Activated CD4-positive, alpha-beta T cell treated with anti-CD3 and anti-CD28 coated beads, Interleukin-2, amount 50 U/mL, for 4 hours (primary cell): ENCODE data around the gene SAMD11.
"Not testable (repeated sequence)": the region's sequence is repeated elsewhere in the genome, so short reads cannot be mapped to it uniquely, and the experiment has no call there.

Experiments
- DNase-seq, 2 experiments: peaks; one replicate each; pipeline ENCODE4 v3.0.0-alpha.2; 2020

Gene SAMD11

GRCh38 chr1:946811-947210 is 23.1 kb downstream of the SAMD11 start:
- not testable (repeated sequence) for DNase-seq

DNA sequence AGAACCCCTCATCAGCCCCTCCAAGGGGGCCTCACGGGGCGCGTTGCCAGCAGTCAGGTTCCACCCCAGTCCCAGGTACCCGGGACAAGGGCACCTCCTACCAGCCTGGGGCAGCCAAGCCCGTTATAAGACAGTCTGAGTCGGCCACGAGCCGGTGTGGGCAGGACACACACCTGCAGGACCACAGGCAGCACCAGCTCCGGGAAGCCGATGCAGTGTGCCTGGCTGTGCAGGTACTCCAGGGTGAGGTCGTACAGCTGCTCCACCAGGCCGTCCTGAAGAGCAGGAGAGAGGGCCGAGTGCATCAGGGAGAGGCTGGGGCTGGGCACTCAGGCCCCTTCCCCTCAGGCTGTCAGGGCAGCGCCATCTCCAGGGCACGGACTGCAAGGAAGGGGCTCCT is 24.2 kb downstream of the SAMD11 start:
- no peak for DNase-seq

- no peak for DNase-seq
These were observed 26.5 kb downstream of the SAMD11 start for GRCh38 chr1:950268-950667.

DNA sequence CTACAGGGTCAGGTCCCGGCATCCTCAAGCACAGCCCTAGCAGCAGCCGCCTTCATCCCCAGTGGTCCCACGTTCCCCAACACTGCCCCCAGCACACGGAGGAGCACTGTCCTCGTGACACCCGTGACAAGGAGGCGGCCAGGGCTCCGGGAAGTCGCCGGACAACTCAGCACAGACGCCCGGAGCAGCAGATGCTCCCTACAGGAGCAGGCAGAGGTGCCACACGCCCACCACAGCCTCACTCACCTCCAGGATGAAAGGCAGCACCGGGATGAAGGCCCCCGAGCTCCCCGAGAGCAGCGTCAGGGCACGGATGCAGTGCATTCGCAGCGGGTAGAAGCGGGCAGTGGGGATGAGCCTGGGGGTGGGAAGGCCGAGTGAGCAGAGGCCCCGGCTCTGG is 27.2 kb downstream of the SAMD11 start:
- DNase-seq: no peak

GRCh38 chr1:951364-951763 is 27.6 kb downstream of the SAMD11 start:
- DNase-seq: no peak

DNA sequence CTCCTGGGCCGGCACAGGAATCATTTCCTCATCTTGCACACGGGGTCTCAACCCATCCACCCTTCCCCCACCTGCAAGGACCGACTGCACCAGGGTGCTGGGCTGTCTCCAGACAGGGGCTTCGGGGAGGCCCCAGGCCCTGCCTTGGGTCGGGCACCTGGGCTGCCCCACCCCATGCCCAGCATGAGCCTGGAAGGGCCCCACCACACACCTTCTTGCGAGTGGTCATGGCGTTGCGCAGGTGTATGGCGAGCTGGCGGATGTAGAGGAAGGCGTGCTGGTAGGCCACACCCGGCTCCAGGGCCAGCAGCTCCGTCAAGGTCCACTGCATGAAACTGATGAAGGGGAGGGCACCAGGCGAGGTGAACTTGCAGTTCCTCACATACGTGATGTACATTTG is 28.5 kb downstream of the SAMD11 start:
- DNase-seq: no peak

DNA sequence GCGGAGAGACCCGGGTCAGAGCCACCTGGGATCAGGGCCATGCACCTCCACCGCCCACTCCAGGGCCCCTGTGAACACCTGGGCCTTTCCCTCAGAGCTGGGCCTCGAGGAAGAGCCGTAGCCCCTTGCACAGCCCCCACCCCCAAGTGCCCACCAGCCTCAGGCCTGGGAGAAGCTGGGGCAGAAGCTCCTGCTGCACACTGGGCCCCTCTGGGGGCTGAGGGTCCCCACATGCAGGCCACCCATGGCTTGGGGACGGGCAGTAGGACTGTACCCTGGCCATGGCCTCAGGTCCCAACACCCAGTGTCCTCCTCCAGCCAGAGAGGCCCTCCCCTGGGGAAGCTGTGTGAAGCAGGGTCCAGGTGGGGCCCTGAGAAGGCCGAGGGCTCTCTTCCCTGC is 28.9 kb downstream of the SAMD11 start:
- DNase-seq: no peak

DNA sequence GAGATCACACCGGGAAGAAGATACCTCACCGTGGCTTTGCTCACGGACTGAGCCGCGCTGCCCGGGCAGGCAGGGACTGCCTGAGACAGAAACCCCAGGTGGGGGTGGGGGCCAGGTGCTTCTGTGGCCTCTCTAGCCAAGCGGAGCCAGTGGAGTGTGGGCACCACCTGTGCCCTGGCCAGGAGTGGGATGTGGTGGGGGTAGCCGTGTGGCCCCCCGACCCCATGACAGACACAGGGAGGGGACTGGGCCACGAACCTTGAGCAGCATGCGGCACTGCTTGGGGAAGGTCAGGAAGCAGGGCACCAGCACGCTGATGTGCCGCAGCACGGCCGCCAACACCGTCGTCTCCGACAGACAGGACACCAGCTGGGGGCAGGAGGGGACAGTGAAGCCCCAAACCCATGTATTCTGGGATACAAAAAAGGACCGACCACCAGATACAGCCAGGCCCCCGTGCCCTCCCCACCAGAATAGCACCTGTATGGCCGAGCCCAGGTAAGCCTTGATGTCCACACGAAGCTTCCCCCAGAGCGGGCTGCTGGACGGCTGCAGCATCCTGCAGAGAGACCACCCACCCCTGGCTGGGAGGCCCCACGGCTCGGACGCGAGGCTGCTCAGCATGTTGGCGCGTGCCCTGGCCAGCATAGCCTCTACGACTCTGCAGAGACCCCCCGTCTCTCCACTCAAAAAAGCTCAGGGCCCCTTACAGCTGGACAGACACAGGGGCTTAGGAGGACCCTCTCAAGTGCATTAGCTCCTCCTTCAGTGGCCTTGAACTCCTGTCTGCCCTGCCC is 30.0 kb downstream of the SAMD11 start:
- no peak for DNase-seq

DNA sequence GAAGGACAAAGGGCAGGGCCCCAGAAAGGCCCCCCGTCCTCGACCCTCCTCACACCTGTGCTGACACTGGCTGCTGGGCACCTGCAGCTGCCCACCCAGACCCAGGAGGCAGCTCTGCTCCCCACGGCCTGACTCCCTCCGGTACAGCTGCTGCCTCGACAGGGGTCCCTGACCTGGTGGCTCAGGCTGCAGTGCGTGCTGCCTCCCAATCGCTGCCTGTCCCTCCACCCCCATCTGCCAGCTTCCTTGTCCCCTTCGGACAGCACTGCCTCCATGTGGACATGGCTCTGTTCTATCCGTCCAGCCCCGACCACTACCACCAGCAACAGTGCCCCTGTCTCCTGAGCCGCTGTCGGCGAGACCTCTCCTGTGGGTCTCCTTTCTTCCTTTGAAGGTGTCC is 31.2 kb downstream of the SAMD11 start:
- no peak for DNase-seq

GRCh38 chr1:955474-955873 is 31.8 kb downstream of the SAMD11 start:
- DNase-seq: no peak

- DNase-seq: no peak
These were observed 32.9 kb downstream of the SAMD11 start for GRCh38 chr1:956636-957035.

- peak; percentile 94 to 97 for DNase-seq
These were observed 35.4 kb downstream of the SAMD11 start, which contains the start of gene NOC2L for GRCh38 chr1:958823-959730. Gene NOC2L (minus strand): TSS chr1:959256. CDS start chr1:959240, 16 bp downstream.

DNA sequence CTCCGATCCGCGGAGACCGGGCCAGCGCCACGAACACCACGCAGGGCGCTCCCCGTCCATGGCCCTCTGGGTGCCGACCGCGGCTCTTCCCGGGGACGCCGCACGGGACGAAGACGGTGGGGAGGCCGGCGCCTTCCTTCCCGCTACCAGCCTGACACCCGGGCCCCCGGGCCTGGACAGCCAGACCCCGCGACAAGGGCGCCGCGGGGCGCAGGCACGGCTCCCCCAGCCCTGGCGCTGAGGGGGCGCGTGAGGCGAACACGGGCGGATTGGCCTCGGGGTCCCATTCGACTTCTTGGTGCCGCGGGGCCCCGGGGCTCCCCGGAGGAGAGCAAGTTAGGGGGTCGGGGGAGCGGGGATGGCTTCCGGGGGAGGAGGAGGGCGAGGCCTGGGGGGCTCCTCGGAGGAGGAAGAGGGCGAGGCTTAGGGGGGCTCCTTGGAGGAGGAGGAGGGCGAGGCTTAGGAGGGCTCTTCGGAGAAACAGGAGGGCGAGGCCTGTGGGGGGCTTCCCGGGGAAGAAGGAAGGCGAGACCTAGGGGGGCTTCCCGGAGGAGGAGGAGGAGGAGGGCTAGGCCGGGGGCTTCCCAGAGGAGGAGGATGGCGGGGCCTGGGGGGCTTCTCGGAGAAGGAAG is 36.1 kb downstream of the SAMD11 start:
- no peak for DNase-seq

GRCh38 chr1:960363-961131 is 36.8 kb downstream of the SAMD11 start, which contains the start of gene KLHL17:
Gene KLHL17 (plus strand): TSS chr1:960584. CDS start chr1:960694, 110 bp downstream.
- peak; percentile 72 to 75 for DNase-seq

- no peak for DNase-seq
These were observed 37.5 kb downstream of the SAMD11 start for GRCh38 chr1:961132-961669.

GRCh38 chr1:962381-963300 is 38.9 kb downstream of the SAMD11 start:
- DNase-seq: no peak

- DNase-seq: no peak
These were observed 39.6 kb downstream of the SAMD11 start for GRCh38 chr1:963301-963651.

DNA sequence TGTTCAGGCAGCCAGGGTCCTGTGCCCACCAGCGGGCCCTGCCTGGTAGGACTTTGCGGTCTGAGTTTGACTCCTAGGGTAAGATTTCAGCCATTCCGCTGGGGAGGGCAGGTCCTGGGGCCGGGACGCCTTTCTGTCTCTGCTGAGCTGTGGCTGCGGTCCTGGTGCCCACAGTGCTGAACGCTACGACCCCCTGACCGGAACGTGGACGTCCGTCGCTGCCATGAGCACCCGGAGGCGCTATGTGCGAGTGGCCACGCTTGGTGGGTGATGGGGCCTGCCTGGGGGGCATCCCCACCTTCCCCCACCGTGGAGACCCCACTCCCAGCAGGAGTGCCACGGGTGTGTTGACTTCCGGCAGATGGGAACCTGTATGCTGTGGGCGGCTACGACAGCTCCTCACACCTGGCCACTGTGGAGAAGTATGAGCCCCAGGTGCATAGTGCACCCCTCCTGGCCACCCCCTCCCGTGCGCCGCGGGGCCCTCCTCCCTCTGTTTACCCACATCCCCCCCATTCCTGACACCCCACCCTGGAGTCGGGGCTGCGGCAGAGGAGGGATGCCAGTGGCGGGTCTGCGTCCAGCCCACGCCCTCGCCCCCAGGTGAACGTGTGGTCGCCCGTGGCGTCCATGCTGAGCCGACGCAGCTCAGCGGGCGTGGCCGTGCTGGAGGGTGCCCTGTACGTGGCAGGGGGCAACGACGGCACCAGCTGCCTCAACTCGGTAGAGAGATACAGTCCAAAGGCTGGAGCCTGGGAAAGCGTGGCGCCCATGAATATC is 40.2 kb downstream of the SAMD11 start:
- DNase-seq: no peak

GRCh38 chr1:964691-965525 is 41.2 kb downstream of the SAMD11 start:
- DNase-seq: no peak
